Tibial artery (tissue), 4 donors: ENCODE results near the gene DNMT3L.
"Not testable (repeated sequence)": the region's sequence is repeated elsewhere in the genome, so short reads cannot be mapped to it uniquely, and the experiment has no call there.

Experiments used
- DNase-seq, 2 donors: peaks; one replicate each; pipeline ENCODE4 v3.0.0-alpha.2; 2019
- H3K27ac ChIP-seq, 2 donors: fragments of 200-600 bp; sonication (generic) in 1 of 2; 1 replicate in 1 of 2; 2 replicates in 1 of 2; pipeline ENCODE4 v1.5.1; 2018 to 2019; ENCODE audit warnings: mild to moderate bottlenecking in 1 of 2
- H3K27me3 ChIP-seq, 2 donors: fragments of 200-600 bp; sonication (generic) in 1 of 2; one replicate each; pipeline versions ENCODE4 v1.5.1 to v1.6.0; 2016 to 2019
- H3K36me3 ChIP-seq, 3 donors: fragments of 200-600 bp; sonication (generic) in 2 of 3; one replicate each; pipeline ENCODE4 v1.5.1; 2016 to 2019; ENCODE audit warnings: mild to moderate bottlenecking in 2 of 3
- H3K4me1 ChIP-seq, 4 donors: fragments of 200-600 bp; sonication (generic) in 2 of 4; 1 replicate in 3 of 4; 2 replicates in 1 of 4; pipeline ENCODE4 v1.5.1; 2016 to 2019
- H3K4me3 ChIP-seq, 2 donors: fragments of 200-600 bp; sonication (generic) in 1 of 2; 1 replicate in 1 of 2; 2 replicates in 1 of 2; pipeline ENCODE4 v1.5.1; 2018 to 2019; ENCODE audit warnings: mild to moderate bottlenecking in 2 of 2
- H3K9me3 ChIP-seq, 3 donors: fragments of 200-600 bp; sonication (generic) in 1 of 3; one replicate each; pipeline ENCODE4 v1.5.1; 2016 to 2019
- intact Hi-C: fragments of 100-400 bp; cut with DNase I; formaldehyde crosslinking; loops from one replicate; pipeline ENCODE4 v1.15.0; 2023; ENCODE audit warnings: low total_unique reads
- TF ChIP-seq, protein P1 (sequence below), 2 experiments: fragments of 200-600 bp in 1 of 2; fragments of 450-650 bp in 1 of 2; IDR thresholded peaks; one replicate each; pipeline ENCODE4 v1.5.1; 2017 to 2019; ENCODE audit warnings: antibody characterized with exemption in 2 of 2, mild to moderate bottlenecking in 1 of 2, moderate library complexity in 1 of 2

The DNMT3L gene

GRCh38 chr21:44199448-44199847 lies 62.2 kb downstream of the DNMT3L start:
- Histone ChIP-seq H3K4me3 (no peak overlapping the region), H3K27ac (no peak overlapping the region), H3K4me1 (no peaks in the 10 kb centered on the region), H3K27me3 (peaks cover 0 to 6% of the 10 kb centered on the region in 2 donors), H3K36me3 (no peaks in the 10 kb centered on the region), H3K9me3 (no peaks in the 10 kb centered on the region)
- TF ChIP-seq, protein P1, sequence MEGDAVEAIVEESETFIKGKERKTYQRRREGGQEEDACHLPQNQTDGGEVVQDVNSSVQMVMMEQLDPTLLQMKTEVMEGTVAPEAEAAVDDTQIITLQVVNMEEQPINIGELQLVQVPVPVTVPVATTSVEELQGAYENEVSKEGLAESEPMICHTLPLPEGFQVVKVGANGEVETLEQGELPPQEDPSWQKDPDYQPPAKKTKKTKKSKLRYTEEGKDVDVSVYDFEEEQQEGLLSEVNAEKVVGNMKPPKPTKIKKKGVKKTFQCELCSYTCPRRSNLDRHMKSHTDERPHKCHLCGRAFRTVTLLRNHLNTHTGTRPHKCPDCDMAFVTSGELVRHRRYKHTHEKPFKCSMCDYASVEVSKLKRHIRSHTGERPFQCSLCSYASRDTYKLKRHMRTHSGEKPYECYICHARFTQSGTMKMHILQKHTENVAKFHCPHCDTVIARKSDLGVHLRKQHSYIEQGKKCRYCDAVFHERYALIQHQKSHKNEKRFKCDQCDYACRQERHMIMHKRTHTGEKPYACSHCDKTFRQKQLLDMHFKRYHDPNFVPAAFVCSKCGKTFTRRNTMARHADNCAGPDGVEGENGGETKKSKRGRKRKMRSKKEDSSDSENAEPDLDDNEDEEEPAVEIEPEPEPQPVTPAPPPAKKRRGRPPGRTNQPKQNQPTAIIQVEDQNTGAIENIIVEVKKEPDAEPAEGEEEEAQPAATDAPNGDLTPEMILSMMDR (IDR thresholded peaks at IDR 0.05), result no peak
- intact Hi-C loops, result no loop called here
- DNase-seq, result no peak

GRCh38 chr21:44197156-44197516 lies 64.6 kb downstream of the DNMT3L start:
- H3K9me3 ChIP-seq, H3K27ac ChIP-seq, H3K4me1 ChIP-seq, intact Hi-C loops, H3K4me3 ChIP-seq, H3K36me3 ChIP-seq, H3K27me3 ChIP-seq: not testable (repeated sequence)
- peak; percentile 18 to 65 for DNase-seq
